ENCODE measurements around the gene APBB3.

- TF ChIP-seq, protein P1, sequence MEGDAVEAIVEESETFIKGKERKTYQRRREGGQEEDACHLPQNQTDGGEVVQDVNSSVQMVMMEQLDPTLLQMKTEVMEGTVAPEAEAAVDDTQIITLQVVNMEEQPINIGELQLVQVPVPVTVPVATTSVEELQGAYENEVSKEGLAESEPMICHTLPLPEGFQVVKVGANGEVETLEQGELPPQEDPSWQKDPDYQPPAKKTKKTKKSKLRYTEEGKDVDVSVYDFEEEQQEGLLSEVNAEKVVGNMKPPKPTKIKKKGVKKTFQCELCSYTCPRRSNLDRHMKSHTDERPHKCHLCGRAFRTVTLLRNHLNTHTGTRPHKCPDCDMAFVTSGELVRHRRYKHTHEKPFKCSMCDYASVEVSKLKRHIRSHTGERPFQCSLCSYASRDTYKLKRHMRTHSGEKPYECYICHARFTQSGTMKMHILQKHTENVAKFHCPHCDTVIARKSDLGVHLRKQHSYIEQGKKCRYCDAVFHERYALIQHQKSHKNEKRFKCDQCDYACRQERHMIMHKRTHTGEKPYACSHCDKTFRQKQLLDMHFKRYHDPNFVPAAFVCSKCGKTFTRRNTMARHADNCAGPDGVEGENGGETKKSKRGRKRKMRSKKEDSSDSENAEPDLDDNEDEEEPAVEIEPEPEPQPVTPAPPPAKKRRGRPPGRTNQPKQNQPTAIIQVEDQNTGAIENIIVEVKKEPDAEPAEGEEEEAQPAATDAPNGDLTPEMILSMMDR (IDR thresholded peaks at IDR 0.05) = no peak
- no peak for TF ChIP-seq POLR2A (IDR thresholded peaks at IDR 0.05)
Measured at GRCh38 chr5:140574165-140574564, 9.8 kb upstream of the APBB3 start.

Measured in lower leg skin (tissue), 3 donors.